ENCODE results near the gene EFNA5.

The EFNA5 gene

DNA sequence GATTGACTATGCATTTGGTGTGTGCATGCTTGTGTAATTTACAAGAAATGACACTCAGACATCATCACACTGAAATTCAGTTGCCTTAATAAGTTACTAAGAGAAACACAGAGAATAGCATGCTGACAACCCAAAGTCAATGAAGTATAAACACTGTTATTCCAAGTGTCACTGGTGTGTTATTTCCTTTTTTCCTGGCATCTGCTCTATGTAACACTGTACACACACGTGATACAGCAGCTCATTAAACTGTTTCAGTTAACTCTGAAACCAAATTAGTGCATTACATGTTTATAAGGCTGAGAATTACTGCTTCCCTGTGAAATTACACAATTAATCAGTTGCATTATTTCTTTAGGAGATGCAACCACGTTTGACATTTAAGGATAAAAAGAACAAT is 252.7 kb downstream of the EFNA5 start:
- no peak for DNase-seq

DNA sequence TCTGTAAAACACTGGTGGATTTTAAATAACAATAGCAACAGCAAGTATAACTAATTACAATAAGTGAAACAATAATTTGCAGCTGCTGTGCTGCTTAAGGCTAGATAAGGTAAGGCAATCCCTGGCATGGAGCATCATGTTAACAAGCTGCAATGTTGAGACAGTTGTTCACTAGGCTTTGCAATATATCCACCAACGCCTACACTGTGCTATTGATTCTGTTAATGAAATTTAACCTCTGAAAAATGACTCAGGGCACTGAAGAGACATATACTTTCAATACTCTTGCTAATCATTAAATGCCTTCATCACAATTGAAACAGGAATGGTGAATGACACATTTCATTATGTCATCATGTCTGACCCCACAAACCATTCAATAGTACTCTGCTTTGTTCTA is 255.0 kb downstream of the EFNA5 start:
- DNase-seq, result no peak

DNA sequence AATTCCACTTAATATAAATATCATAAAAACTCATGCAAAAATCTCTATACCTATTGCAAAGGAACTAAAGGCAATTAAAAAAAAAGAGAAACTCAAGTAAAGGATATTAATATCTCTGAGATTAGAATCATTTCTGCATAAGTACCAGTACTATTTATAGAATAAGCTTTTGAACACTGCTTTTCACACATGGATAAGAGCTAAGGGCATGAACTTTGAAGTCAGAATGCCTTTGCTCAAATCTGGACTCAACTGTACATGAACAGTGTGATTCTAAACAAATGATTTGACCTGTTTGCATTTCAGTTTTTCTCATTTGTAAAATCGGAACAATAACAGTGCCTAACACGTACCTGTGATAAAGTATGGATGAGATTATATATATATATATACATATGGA is 255.9 kb downstream of the EFNA5 start:
- no peak for DNase-seq

DNA sequence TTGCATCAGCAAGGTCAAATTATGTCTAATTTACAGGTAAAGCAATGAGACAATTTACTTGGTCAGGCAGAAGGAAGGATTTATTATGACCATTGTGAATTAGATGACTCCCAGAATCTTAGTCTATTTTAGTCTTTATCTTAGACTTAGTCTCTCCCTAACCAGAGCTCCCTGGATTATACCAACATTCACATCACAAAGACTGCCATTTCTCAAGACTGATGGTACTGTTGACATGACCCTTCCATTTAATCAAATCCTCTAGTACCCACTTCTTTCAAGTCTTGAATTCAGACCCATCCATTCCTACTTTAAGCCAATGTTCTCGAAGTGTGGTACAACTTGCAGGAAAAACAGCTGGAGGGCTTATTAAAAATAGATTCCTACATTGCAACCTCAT is 257.0 kb downstream of the EFNA5 start:
- no peak for DNase-seq

DNA sequence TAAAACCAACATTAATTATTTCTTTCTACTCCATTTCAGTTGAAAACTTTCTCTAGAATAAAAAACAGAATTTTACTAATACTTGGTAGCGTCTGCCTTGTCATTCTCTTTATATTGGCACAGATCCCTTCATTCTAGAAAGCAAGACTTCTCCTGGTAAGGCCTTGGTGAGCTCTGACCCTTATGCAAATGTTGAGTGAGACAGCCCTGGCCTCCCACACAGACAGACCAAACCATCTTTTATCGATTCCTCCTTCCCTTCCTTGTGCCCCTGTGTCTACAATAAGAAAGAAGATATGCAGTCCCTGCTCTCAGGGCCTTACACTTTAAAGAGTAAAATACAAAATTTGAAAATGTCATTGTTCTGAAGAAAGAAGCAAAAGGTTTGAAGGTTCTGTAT is 262.2 kb downstream of the EFNA5 start:
- no peak for DNase-seq

DNA sequence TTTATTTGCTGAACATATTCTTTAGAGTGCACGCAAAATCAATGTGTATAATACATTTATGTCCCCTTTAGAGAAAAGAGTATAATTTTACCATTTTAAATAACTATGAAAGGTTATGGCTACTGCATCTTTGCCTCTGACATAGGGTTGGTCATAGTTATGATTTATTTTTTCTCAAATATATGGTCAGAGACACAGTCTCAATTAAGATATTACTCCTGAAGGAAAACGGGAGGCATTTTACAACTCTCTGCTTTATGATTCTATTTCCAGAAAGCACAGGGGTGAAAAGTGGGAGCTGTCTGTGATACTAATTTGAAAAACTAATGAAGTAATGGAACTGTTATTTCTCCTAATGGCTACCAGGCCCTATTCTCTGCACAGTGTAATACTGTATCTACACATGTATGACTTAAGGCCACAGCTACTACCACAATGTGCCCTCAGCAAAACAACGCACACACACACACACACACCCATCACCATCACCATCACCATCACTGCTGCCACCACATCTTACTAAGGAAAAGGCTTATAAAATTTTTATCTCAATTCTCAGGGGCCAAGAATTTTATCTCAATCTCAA is 262.9 kb downstream of the EFNA5 start:
- DNase-seq, result no peak

DNA sequence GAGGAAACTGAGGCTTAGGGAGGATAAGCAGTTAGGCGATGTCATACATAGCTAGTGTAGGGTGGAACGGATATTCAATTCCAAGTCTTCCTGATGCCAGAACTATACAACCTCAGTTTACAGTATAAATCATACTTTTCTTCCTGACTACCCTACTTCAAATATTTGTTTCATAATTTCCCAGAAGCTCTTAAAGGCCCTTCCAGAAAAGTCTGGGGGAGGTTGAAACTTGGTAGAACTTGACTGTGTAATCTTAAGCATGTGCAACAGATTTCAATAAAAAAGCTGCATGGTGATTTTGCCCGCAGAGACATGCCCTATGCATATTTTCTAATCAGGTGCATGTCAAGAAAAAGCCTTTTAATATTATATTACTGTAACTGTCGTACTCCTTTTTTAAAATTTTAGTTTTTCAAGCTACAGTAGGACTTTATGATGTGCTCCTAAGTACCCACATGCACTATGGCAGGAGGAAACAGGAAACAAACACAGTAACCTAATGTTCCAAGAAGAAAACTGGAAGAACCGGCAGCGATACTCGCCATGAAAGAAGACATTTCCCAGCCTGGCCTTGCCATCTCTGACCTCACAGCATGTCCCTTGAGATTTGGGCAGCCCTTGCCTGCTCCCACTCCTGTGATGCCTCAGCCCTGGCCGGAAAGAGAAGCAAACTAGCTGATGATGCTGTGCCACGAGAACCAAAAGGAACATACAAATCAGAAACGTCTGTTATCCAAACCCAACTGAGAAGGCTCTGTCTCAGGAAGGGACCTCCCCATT is 266.0 kb downstream of the EFNA5 start:
- DNase-seq, result no peak

DNA sequence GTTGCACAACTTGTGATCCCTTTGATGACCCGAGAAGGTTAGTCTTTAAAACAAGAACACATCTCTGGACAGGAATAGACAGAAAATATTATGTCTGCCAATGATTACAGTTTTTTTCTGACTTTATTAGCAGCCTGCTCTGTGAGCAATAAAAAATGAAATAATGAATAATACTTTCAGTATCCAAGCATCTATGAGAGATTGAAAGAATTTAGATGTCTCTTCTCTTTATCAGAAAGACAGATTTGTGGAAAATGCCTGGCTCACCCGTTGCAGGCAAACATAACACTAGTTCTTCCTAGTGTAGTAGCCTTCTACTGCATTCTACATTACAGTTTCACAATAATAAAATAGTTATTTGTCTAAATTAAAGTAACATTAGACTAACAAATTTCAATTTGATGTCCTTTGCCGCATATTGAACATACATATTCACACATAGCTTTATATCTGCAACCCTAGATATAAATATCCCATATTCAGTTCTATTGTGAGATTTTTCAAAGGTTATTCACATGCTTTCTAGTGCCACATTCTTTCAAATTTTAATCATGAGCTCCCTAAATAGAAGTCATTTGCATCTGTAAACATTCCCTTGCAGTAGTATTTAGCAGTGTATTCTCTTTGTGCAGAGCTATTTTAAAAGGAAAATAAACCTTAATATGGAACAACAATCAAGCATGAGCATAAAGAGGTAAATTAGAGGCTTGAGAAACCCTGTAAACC is 267.3 kb downstream of the EFNA5 start:
- no peak for DNase-seq

DNA sequence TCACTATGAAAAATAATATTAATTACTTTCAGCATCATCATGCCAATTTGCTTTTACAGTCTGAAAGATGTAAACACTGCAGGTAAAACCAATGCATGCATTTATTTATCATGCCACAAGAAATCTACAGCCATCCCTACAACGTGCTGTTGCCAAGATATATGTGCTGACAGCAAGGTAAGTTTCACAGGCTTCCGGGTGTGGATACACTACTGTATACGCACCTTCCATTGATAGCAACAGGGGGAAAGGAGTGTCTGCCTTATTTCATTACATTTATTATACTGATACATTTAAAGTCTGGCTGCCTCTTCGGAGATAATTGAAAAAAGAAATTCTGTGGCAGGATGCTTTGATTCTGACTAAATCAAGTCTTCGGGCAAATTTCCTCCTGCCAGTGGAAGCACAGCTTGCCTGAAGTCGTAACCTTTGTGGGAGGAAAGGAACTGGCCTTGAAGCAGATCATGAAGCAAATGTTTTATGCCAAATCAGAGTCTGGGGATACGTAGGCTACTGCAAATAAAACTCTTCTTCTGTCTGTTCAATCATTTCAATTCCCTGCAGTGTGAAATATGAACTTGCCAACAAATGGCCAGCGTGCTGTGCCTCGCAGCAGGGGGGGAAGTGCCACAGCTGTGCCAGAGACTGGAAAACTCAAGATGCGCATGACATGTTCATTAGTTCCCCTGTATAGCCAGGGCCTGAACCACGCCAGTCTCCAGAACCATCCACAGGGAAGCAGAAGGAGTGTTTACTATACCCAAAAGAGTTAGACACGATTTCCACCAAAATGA is 268.1 kb downstream of the EFNA5 start:
- no peak for DNase-seq

DNA sequence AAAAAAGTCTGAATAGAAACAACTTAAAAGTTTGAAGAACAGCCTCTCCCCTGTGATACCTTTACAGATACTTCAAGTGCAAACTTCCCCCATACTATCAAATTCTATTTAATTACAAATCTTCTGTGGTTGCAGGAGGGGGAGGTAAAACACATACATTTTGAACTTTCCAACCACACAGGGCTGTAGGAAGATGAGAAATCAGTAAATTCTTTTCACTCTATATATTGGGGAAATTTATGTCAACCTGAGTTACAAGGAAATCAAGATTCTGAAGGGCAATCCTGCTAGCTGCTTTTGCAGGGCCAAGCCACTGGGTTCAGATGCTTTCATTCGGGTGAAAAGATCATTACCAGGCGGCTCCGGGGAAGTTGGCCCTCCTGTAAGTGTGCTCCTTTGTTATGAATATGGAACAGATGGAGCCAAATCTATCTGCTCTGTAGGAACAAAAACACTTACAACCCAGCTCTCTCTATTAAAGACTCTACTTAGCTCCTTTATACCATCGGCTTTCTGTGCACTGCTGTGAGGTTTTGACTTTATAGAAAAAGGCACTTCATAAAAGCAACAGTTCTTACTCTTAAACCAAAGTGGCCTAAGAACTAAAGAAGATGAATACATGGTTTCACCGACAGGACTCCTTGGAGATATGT is 269.1 kb downstream of the EFNA5 start:
- no peak for DNase-seq

DNA sequence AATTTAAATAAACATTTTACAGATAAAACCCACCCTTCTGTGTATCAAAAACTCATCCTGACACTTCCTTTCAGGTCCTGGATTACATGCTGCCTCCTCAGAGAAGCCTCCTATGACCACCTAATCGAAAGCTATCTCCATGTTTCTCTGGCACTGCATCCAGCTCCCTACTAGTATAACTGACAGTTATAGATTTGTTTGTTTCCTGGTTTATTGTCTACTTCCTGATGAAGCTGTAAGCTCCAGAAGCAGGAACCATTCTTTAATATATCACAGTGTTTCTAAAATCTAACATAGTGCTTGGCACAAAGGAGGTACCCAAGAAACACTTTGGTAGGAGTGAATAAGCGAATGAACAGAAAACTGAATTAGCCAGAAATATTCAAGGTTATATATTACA is 270.4 kb downstream of the EFNA5 start:
- DNase-seq, result no peak

DNA sequence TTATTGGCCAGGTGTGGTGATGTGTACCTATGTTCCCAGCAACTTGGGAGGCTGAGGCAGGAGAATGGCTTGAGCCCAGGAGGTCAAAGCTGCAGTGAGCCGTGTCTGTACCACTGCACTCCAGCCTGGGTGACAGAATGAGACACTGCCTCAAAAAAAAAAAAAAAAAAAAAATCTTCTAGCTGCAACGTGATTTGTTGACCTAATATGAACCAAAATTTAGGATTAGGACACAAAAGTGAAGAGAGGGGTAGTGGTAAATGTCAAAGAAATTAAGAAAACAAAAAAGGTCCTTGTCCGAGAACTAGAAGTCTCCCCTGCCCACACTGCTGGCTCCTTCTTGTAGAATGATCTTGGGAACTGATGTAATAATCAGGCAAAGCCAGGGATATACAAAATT is 272.0 kb downstream of the EFNA5 start:
- no peak for DNase-seq

DNA sequence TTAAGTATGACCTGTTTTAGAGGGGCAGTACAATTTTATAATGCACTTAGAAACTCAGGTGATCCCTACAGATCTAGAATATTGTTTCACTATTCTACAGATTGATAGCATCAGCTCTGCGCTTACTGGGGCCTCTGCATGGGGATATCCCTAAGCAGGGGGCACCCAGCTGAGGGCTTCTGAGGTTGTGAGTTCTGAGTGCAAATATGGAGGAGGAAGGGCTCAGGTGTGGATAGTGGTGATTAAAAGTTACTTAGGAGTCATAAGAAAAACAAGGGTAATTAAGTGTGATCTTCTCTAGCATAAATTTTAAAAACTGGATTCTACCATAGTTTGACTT is 274.4 kb downstream of the EFNA5 start:
- no peak for DNase-seq

DNA sequence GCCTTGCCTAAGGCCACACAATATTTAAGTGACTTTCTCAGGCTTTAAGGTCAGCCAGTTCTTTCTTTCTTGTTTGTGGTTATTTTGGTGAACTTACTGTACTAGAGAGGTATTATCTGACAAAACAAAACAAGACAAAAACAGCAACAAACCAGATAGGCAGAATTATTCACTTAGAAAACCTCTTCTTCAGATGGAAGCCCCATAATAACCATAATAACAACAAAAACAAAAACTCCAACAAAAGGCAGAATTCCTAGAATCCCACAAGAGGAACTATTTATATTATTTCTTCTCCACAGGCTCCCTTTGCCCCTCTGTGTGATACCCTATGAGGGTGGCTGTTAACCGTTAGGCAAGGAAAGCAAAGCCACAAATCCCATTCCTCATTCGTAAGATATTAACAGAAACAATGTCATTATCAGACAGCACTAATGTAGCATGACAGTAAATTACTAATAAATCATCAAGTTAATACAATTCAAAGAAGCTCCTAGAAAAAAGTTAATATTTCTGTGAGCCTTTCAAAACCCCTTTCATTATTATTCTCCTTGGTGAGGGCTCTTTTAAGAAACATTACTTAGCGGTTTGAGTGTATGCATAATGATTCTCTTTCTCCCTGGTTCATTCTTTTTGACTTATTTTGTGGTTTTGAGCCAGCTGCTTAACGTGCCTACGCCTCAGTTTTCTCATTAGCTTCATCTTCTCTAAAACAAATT is 274.9 kb downstream of the EFNA5 start:
- DNase-seq, result no peak

DNA sequence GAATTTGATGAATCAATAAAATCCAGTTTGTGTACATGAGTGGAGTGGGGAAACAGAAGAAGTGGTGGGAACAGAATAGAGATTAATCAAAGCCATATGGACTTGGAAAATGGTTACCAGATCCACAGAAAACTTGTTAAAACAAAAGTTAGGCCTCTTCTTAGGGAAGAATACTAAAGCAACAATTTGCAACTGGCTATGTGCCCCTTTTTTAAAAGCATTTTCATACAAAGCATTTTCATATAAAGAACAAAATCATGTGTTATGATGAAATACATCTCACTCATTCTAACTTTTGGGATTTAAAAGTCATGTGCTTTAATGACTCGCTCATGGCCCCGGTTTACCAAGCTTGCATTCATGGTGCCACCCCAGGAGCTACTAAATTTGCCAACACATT is 276.9 kb downstream of the EFNA5 start:
- no peak for DNase-seq

DNA sequence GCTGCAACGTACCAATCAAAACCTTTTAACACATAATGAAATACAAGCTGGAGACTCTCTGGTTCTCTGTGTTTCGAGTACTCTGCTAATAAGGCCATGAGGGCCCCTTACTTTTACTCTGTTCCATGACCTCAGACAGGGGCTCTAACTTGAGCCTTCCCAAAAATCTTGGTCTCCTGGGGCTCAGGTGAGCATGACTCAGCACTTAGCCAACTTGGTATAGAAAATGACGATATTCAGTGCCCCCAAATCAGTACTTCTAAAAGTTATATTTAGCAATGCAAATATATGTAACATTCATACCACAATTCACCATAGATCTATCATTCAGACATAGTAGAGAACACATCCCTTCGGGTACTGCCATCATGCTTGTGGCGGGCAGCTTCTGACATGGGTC is 278.9 kb downstream of the EFNA5 start:
- DNase-seq, result no peak

DNA sequence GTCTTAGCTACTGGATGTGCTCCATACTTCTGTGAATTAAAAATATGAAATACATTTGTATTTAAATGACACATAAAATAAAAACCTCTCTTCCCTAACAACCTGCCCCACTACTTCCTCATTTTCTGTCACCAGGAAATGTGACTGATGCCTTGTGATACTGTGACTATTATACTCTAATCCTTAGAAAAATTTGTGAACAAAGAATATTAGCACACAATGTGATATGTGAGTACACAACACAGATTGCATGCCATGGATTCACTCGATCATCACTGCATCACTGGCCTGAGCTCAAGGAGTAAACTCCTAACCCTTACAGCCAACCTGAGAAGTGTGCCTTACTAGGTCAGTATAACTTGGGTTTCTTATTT is 281.0 kb downstream of the EFNA5 start:
- no peak for DNase-seq

DNA sequence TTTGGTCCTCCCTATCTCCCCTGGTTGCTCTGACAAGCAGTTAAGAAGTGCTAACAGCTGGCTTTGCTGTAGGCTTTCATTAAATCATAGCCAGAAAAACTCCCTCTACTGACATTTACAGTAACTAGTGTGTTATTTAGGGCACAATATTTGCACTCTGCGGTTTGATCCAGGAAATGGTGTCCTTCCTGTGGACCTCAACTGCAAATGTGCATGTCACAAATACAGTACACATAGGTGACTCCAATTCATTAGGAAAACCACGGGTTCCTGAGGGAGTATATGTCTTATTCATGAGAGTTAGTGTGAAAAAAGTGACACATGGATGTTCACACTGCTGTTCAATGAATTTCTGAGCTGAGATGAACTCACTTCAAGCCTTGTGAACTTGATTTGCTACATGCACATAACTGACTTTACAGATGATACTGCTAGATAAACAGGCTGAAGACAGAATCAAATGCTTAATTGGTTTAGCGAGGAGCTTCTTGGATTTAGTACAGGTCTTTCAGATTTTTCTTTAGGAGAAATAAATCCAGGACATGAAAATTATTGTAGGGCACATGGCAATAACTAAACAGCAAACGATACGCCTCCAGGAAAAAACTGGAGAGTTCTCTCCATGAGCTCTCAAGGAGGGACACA is 281.5 kb downstream of the EFNA5 start:
- DNase-seq, result no peak

DNA sequence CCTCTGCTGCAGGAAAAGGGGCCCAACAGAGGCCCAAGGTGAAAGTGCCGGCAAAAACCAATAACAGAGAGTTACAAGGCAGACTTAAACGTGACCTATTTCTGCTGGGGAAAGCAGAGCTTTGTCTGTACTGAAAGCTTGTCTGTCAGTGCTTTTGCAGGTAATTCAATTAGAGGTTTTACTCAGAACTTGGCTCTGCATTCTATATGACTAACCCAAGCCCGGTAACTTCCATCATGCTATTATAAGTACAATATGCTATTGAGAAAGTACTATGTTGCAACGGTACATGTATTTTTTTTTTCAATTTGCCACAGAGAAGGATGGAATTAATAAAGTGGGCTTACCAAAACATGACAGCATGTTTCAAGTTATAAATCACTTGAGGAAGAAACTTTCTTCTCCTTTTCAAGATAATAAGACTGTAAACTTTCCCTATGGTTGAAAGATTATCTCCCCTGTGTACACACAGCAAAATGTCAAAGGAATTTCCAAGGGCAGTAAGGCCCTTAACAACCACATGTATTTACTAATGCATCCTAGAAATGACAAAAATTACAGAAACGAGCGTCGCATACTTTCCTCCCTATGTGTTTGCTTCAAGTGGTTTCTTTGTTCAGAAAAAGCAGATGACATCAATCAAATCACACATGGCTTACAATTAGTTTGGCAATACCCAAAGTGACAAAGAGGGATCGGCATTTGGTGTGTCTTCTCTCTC is 282.4 kb downstream of the EFNA5 start:
- no peak for DNase-seq

DNA sequence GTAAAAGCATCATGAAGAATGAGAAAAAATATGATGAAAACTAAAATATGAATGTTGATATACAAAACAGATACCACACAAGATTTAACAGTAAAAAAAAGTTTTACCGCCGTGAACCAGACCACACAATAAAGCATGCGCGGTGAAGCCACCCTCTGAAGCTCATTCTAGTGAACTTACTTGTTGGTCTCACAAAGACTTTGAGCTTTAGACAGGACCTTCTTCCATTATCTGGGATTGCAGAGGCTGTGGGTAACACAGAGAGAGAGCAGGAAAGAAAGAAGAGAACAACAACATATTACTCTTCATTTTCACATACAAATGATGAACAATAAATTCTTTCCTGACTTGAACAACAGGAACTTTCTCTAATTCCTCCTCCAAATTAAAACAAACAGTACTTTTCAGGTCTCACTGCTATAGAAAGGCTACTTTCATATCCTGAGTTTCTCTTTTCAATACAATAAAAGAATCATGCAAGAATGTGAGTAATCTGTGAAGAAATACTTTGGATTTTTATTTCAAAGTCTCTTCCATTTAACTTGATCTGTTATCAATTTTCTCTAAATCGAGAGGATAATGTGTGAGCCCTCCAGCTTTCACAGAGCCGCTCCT is 283.1 kb downstream of the EFNA5 start:
- DNase-seq, result no peak

DNA sequence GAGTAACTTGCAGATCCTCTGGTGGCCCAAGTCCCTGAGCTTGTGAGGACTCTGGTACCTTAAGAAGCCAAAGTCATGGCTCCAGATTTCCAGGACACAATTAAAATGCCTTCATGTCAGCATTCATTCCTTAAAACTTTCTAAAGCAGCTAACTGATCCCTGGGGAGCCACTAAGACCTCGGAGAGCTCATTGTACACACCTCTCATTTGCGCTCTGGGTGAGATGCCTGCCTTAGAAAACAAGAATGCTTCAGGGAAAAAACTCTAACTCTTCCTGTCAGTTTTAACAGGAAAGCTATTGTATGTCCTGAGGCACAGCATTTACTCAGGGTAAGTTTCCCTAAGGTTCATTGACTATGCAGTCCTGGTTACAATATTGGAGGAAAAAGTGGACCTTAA is 285.0 kb downstream of the EFNA5 start:
- no peak for DNase-seq
